H9 (cell line): ENCODE measurements around the gene CD58. TPM values are rescaled to one million over a fixed set of nuclear protein-coding genes. Genes with fewer than 3 reads are reported as not detected.

Source experiments
- DNase-seq: peaks from one replicate; pipeline ENCODE4 v3.0.0-alpha.2; 2017
- H2AFZ ChIP-seq: one replicate; pipeline ENCODE4 v1.6.1; 2013; ENCODE audit warnings: mild to moderate bottlenecking, low read length, control low read depth, moderate library complexity
- H2AK5ac ChIP-seq: 2 replicates; pipeline ENCODE4 v1.6.1; 2013; ENCODE audit warnings: low read length, control low read depth, mixed read lengths; ENCODE audit not compliant: insufficient read length
- H2BK120ac ChIP-seq: one replicate; pipeline ENCODE4 v1.6.1; 2013; ENCODE audit warnings: low read depth, mild to moderate bottlenecking, low read length, control low read depth, inconsistent platforms; ENCODE audit not compliant: poor library complexity, severe bottlenecking
- H2BK12ac ChIP-seq: 2 replicates; pipeline ENCODE4 v1.6.1; 2013; ENCODE audit warnings: low read length, control low read depth, mixed read lengths, low read depth; ENCODE audit not compliant: insufficient read length
- H2BK15ac ChIP-seq: 2 replicates; pipeline ENCODE4 v1.6.1; 2013; ENCODE audit warnings: low read depth, low read length, control low read depth
- H2BK20ac ChIP-seq: one replicate; pipeline ENCODE4 v1.6.1; 2013; ENCODE audit warnings: low read depth, mild to moderate bottlenecking, low read length, control low read depth, inconsistent platforms; ENCODE audit not compliant: poor library complexity, severe bottlenecking
- H2BK5ac ChIP-seq: 2 replicates; pipeline ENCODE4 v1.6.1; 2013; ENCODE audit warnings: low read length, control low read depth, mixed read lengths; ENCODE audit not compliant: insufficient read length
- H3K14ac ChIP-seq: 2 replicates; pipeline ENCODE4 v1.6.1; 2013; ENCODE audit warnings: low read length, control low read depth; ENCODE audit not compliant: insufficient read depth
- H3K18ac ChIP-seq: 2 replicates; pipeline ENCODE4 v1.6.1; 2013; ENCODE audit warnings: low read depth, mild to moderate bottlenecking, mixed read lengths, low read length, control low read depth; ENCODE audit not compliant: insufficient read length
- H3K23ac ChIP-seq: 2 replicates; pipeline ENCODE4 v1.6.1; 2013; ENCODE audit warnings: low read length, control low read depth, mixed read lengths, low read depth; ENCODE audit not compliant: insufficient read length
- H3K23me2 ChIP-seq: 2 replicates; pipeline ENCODE4 v1.6.1; 2013; ENCODE audit warnings: low read depth, mild to moderate bottlenecking, mixed read lengths, low read length, control low read depth; ENCODE audit not compliant: insufficient read length, poor library complexity, severe bottlenecking
- H3K27ac ChIP-seq: 2 replicates; pipeline ENCODE4 v1.5.1; 2013; ENCODE audit warnings: low read length, control low read depth, mixed read lengths, low read depth; ENCODE audit not compliant: insufficient read length
- H3K27me3 ChIP-seq: 2 replicates; pipeline ENCODE4 v1.6.1; 2013; ENCODE audit warnings: low read length, control low read depth, inconsistent platforms; ENCODE audit not compliant: insufficient read depth
- H3K4ac ChIP-seq: 2 replicates; pipeline ENCODE4 v1.6.1; 2013; ENCODE audit warnings: low read depth, mild to moderate bottlenecking, control low read depth, inconsistent platforms, low read length, moderate library complexity
- H3K4me1 ChIP-seq: 2 replicates; pipeline ENCODE4 v1.6.1; 2013; ENCODE audit warnings: low read length, control low read depth, inconsistent platforms; ENCODE audit not compliant: insufficient read depth
- H3K4me2 ChIP-seq: 2 replicates; pipeline ENCODE4 v1.6.1; 2013; ENCODE audit warnings: low read length, control low read depth, mixed read lengths; ENCODE audit not compliant: insufficient read length, insufficient read depth
- H3K56ac ChIP-seq: 2 replicates; pipeline ENCODE4 v1.6.1; 2013; ENCODE audit warnings: low read depth, mild to moderate bottlenecking, mixed read lengths, low read length, control low read depth; ENCODE audit not compliant: insufficient read length
- H3K79me1 ChIP-seq: 2 replicates; pipeline ENCODE4 v1.6.1; 2013; ENCODE audit warnings: low read depth, mild to moderate bottlenecking, moderate library complexity, low read length, control low read depth, inconsistent platforms; ENCODE audit not compliant: insufficient read depth, poor library complexity, severe bottlenecking
- H3K79me2 ChIP-seq: 2 replicates; pipeline ENCODE4 v1.6.1; 2013; ENCODE audit warnings: low read length, control low read depth, inconsistent platforms; ENCODE audit not compliant: insufficient read depth
- H3K9ac ChIP-seq: 2 replicates; pipeline ENCODE4 v1.6.1; 2013; ENCODE audit warnings: low read length, control low read depth, mixed read lengths; ENCODE audit not compliant: insufficient read length; ENCODE audit errors: extremely low read depth
- H3K9me3 ChIP-seq: one replicate; pipeline ENCODE4 v1.6.1; 2013; ENCODE audit warnings: low read depth, low read length, inconsistent platforms; ENCODE audit not compliant: control insufficient read depth
- H3T11ph ChIP-seq: one replicate; pipeline ENCODE4 v1.6.1; 2013; ENCODE audit warnings: mild to moderate bottlenecking, low read length, control low read depth, inconsistent platforms
- H4K20me1 ChIP-seq: one replicate; pipeline ENCODE4 v1.6.1; 2013; ENCODE audit not compliant: control insufficient read depth, insufficient read length, insufficient read depth
- H4K5ac ChIP-seq: 2 replicates; pipeline ENCODE4 v1.6.1; 2013; ENCODE audit warnings: low read depth, mild to moderate bottlenecking, mixed read lengths, low read length, control low read depth; ENCODE audit not compliant: insufficient read length
- H4K8ac ChIP-seq: replicated peaks from 2 replicates; pipeline ENCODE4 v1.6.1; 2013; ENCODE audit warnings: low read length, control low read depth, mixed read lengths, low read depth; ENCODE audit not compliant: insufficient read length
- H4K91ac ChIP-seq: 2 replicates; pipeline ENCODE4 v1.6.1; 2013; ENCODE audit warnings: low read depth, mild to moderate bottlenecking, moderate library complexity, mixed read lengths, low read length, control low read depth; ENCODE audit not compliant: insufficient read length
- H3K27ac Mint-ChIP-seq, 3 experiments: 2 replicates in 2 of 3; 3 replicates in 1 of 3; pipeline ENCODE4 v1.8.0; 2020 to 2021; ENCODE audit warnings: mixed read lengths in 3 of 3, mild to moderate bottlenecking in 1 of 3, moderate library complexity in 1 of 3
- H3K27me3 Mint-ChIP-seq: 2 replicates; pipeline ENCODE4 v1.8.0; 2021; ENCODE audit warnings: low read depth, mild to moderate bottlenecking, moderate library complexity, mixed read lengths
- H3K36me3 Mint-ChIP-seq, 3 experiments: 2 replicates in 2 of 3; 3 replicates in 1 of 3; pipeline ENCODE4 v1.8.0; 2020 to 2021; ENCODE audit warnings: low read depth in 3 of 3, mixed read lengths in 3 of 3; ENCODE audit not compliant: insufficient read depth in 1 of 3
- H3K4me1 Mint-ChIP-seq, 2 experiments: 2 replicates each; pipeline ENCODE4 v1.8.0; 2020; ENCODE audit warnings: mixed read lengths in 2 of 2
- H3K4me3 Mint-ChIP-seq, 2 experiments: 2 replicates in 1 of 2; 3 replicates in 1 of 2; pipeline ENCODE4 v1.8.0; 2020 to 2021; ENCODE audit warnings: mild to moderate bottlenecking in 2 of 2, mixed read lengths in 2 of 2, moderate library complexity in 1 of 2
- H3K9me3 Mint-ChIP-seq, 2 experiments: 2 replicates in 1 of 2; 3 replicates in 1 of 2; pipeline ENCODE4 v1.8.0; 2020; ENCODE audit warnings: mild to moderate bottlenecking in 2 of 2, mixed read lengths in 2 of 2, moderate library complexity in 1 of 2
- CTCF ChIP-seq: fragments of 200-600 bp; sonication (generic); conservative IDR thresholded peaks from 3 replicates; pipeline ENCODE4 v1.8.0; 2021; ENCODE audit warnings: antibody characterized with exemption, mild to moderate bottlenecking
- WGBS: extraction: QIAGEN DNeasy Blood & Tissue Kit; methylation state at CpG from one replicate; pipeline ENCODE4 v1.1.7; 2013; ENCODE audit warnings: missing lambda C conversion rate, low lambda C conversion rate, mixed read lengths; ENCODE audit not compliant: insufficient read length; ENCODE audit errors: extremely low coverage; 5-methylcytosine and 5-hydroxymethylcytosine counted together
- total RNA-seq: library from RNA; stranded (reverse); gene quantifications from 2 replicates; pipeline ENCODE4 v1.2.1, GENCODE V29; 2021

Gene CD58
- total RNA-seq, 1 experiment from 2014 or later, result 4.3 TPM

GRCh38 chr1:116487583-116487982 lies 83.2 kb downstream of the CD58 start:
- Histone ChIP-seq H3K23me2 (no peaks in the 10 kb centered on the region), H3K18ac (no peak overlapping the region), H3K23ac (no peak overlapping the region), H3K9me3 (no peaks in the 10 kb centered on the region), H3K9ac (no peak overlapping the region), H3K56ac (no peak overlapping the region), H2BK120ac (no peak overlapping the region), H3K4ac (no peak overlapping the region), H4K91ac (no peak overlapping the region), H4K20me1 (no peaks in the 10 kb centered on the region), H2BK20ac (no peak overlapping the region), H2AFZ (no peak overlapping the region), H2BK15ac (no peak overlapping the region), H3K27me3 (no peaks in the 10 kb centered on the region), H4K8ac (no peak overlapping the region), H3K79me2 (no peaks in the 10 kb centered on the region), H2BK12ac (no peak overlapping the region), H3K14ac (no peak overlapping the region), H4K5ac (no peak overlapping the region), H3K4me1 (no peaks in the 10 kb centered on the region), H3T11ph (no peak overlapping the region), H3K27ac (no peak overlapping the region), H2AK5ac (no peak overlapping the region), H3K4me2 (no peak overlapping the region), H2BK5ac (no peak overlapping the region), H3K79me1 (no peaks in the 10 kb centered on the region)
- H3K36me3 Mint-ChIP-seq, result no peaks in the 10 kb centered on the region
- no CpG with 5 or more reads among the region's 1 CpG for WGBS
- peaks cover 2% of the 10 kb centered on the region; the same call in 1 of the 2 replicates for H3K27me3 Mint-ChIP-seq
- H3K4me1 Mint-ChIP-seq, result peaks cover 13 to 14% of the 10 kb centered on the region in 2 experiments
- H3K4me3 Mint-ChIP-seq, result no peak overlapping the region
- H3K27ac Mint-ChIP-seq, result no peak overlapping the region
- H3K9me3 Mint-ChIP-seq, result no peaks in the 10 kb centered on the region
- TF ChIP-seq CTCF, result no peak
- no peak for DNase-seq
